Keratinocyte (primary cell): ENCODE data around the gene VASN. TPM values are rescaled to one million over a fixed set of nuclear protein-coding genes. Genes with fewer than 3 reads are reported as not detected.

Experiments used
- DNase-seq: peaks from one replicate; pipeline ENCODE4 v3.0.0-alpha.2; 2011; ENCODE audit warnings: low read depth, missing footprints, low spot score
- FAIRE-seq: peaks from 2 replicates; lab custom pipeline; 2011; peaks lifted over from hg19 to GRCh38; lab: Jason Lieb, UNC
- H2AFZ ChIP-seq: 2 replicates; pipeline ENCODE4 v1.6.0; 2012; ENCODE audit warnings: low read length, control low read depth, inconsistent platforms; ENCODE audit not compliant: control insufficient read depth
- H3K27ac ChIP-seq: 2 replicates; pipeline ENCODE4 v1.5.1; 2011; ENCODE audit warnings: low read length; ENCODE audit not compliant: control insufficient read depth, insufficient read depth
- H3K27me3 ChIP-seq: 3 replicates; pipeline ENCODE4 v1.6.0; 2011; ENCODE audit warnings: low read length; ENCODE audit not compliant: control insufficient read depth, insufficient read depth; ENCODE audit errors: extremely low read depth
- H3K36me3 ChIP-seq, 2 experiments: 2 replicates in 1 of 2; 3 replicates in 1 of 2; pipeline ENCODE4 v1.5.1; 2011; ENCODE audit warnings: low read length in 2 of 2, mild to moderate bottlenecking in 1 of 2; ENCODE audit not compliant: control insufficient read depth in 2 of 2, insufficient read depth in 2 of 2; ENCODE audit errors: extremely low read depth in 1 of 2
- H3K4me1 ChIP-seq: 3 replicates; pipeline ENCODE4 v1.5.1; 2011; ENCODE audit warnings: low read length; ENCODE audit not compliant: control insufficient read depth, insufficient read depth; ENCODE audit errors: extremely low read depth
- H3K4me2 ChIP-seq: 3 replicates; pipeline ENCODE4 v1.6.0; 2011; ENCODE audit warnings: low read depth, low read length; ENCODE audit not compliant: control insufficient read depth, insufficient read depth; ENCODE audit errors: extremely low read depth
- H3K4me3 ChIP-seq, 3 experiments: fragments of 200-600 bp in 1 of 3; sonication (generic) in 1 of 3; 2 replicates in 2 of 3; 3 replicates in 1 of 3; pipeline ENCODE4 v1.5.1; 2011 to 2016; ENCODE audit warnings: low read length in 3 of 3, mild to moderate bottlenecking in 3 of 3, control low read depth in 2 of 3, inconsistent platforms in 1 of 3, low read depth in 1 of 3, mixed read lengths in 1 of 3, mixed run types in 1 of 3, moderate library complexity in 1 of 3; ENCODE audit not compliant: control insufficient read depth in 2 of 3, insufficient read depth in 2 of 3; ENCODE audit errors: extremely low read depth in 1 of 3
- H3K79me2 ChIP-seq: 2 replicates; pipeline ENCODE4 v1.6.0; 2012; ENCODE audit warnings: low read length; ENCODE audit not compliant: control insufficient read depth, insufficient read depth
- H3K9ac ChIP-seq: 3 replicates; pipeline ENCODE4 v1.6.0; 2011; ENCODE audit warnings: low read length; ENCODE audit not compliant: control insufficient read depth, insufficient read depth; ENCODE audit errors: extremely low read depth
- H3K9me1 ChIP-seq: 3 replicates; pipeline ENCODE4 v1.6.0; 2011; ENCODE audit warnings: low read length; ENCODE audit not compliant: control insufficient read depth, insufficient read depth; ENCODE audit errors: extremely low read depth
- H3K9me3 ChIP-seq: 2 replicates; pipeline ENCODE4 v1.5.1; 2012; ENCODE audit warnings: low read depth, low read length; ENCODE audit not compliant: control insufficient read depth
- H4K20me1 ChIP-seq: 3 replicates; pipeline ENCODE4 v1.6.0; 2011; ENCODE audit warnings: low read length; ENCODE audit not compliant: control insufficient read depth, insufficient read depth; ENCODE audit errors: extremely low read depth
- EZH2 ChIP-seq: IDR thresholded peaks from one replicate; pipeline ENCODE4 v1.6.1; 2012; ENCODE audit warnings: inconsistent platforms, mild to moderate bottlenecking, low read length, moderate library complexity
- dilution Hi-C: fragments of 300-500 bp; cut with MboI; formaldehyde crosslinking; loops from one replicate; pipeline ENCODE4 v1.7.0; 2020; ENCODE audit warnings: low sequenced_read_pairs; ENCODE audit not compliant: extremely low pct_ligation_motif_present
- polyA plus RNA-seq, 5 experiments: library from polyadenylated mRNA; depleted of rRNA in 3 of 5; stranded (reverse) in 3 of 5; stranded (forward) in 1 of 5; unstranded in 1 of 5; fragments of >200 nt; gene quantifications; 1 replicate in 1 of 5; 2 replicates in 3 of 5; 3 replicates in 1 of 5; pipeline versions ENCODE4 v1.2.1 to v1.2.3, GENCODE V29; 2011 to 2012; ENCODE audit warnings: missing spikeins in 2 of 5, low read depth in 1 of 5, low replicate concordance in 1 of 5
- TF ChIP-seq, protein P1 (sequence below), 3 experiments: IDR thresholded peaks in 1 of 3; conservative IDR thresholded peaks in 1 of 3; optimal IDR thresholded peaks in 1 of 3; 2 replicates in 2 of 3; 3 replicates in 1 of 3; pipeline versions ENCODE3 to v1.5.1; 2011; ENCODE audit warnings: low read length in 3 of 3, mild to moderate bottlenecking in 3 of 3, moderate library complexity in 2 of 3, control low read depth in 1 of 3, inconsistent platforms in 1 of 3; ENCODE audit not compliant: insufficient read depth in 2 of 3; ENCODE audit errors: extremely low read depth in 1 of 3

The VASN gene
- polyA plus RNA-seq, 1 donor (not counting 4 experiments of a cell fraction or from before 2014, with no cell fraction given) = 0.37 TPM

DNA sequence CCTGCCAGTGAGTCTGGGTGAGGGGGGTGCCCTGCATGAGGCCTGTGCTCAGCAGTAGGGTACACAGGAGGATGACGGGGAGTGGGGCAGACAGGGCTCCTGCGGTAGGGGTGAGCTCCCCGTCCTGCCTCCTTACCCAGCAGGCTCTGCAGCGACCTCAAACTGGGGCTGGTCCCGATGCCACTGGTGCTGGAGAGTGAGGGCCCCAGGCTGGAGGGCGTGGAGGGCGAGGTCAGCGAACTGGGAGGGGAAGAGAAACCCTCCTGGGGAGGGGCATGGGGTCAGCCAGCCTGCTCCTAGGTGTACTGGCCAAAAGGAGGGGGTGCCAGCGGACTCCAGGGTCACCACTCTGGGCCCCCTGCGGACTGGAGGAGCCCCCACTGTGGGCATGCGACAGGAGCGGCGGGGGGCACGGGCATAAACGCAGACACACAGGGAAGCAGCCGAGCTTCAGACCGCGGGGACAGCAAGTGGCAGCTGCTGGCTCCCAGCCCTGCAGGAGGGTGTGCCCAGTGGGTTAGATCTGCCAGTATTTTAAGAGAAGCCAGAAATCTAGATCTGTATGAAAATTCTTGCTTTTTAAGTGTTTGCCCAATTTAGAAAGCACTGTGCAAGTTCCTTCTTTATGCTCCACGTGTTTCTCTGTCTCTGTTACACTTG lies 9.0 kb upstream of the VASN start:
- FAIRE-seq (no peak), DNase-seq (no peak)
- Histone ChIP-seq H3K4me3 (no peak overlapping the region), H3K36me3 (peaks cover 5 to 18% of the 10 kb centered on the region in 2 experiments), H3K79me2 (no peaks in the 10 kb centered on the region), H3K9me1 (no peaks in the 10 kb centered on the region), H3K9ac (no peak overlapping the region), H4K20me1 (no peaks in the 10 kb centered on the region), H2AFZ (no peak overlapping the region), H3K27me3 (no peaks in the 10 kb centered on the region), H3K27ac (no peak overlapping the region), H3K4me1 (no peaks in the 10 kb centered on the region), H3K9me3 (no peaks in the 10 kb centered on the region), H3K4me2 (no peak overlapping the region)
- no peak for TF ChIP-seq EZH2
- TF ChIP-seq, protein P1, sequence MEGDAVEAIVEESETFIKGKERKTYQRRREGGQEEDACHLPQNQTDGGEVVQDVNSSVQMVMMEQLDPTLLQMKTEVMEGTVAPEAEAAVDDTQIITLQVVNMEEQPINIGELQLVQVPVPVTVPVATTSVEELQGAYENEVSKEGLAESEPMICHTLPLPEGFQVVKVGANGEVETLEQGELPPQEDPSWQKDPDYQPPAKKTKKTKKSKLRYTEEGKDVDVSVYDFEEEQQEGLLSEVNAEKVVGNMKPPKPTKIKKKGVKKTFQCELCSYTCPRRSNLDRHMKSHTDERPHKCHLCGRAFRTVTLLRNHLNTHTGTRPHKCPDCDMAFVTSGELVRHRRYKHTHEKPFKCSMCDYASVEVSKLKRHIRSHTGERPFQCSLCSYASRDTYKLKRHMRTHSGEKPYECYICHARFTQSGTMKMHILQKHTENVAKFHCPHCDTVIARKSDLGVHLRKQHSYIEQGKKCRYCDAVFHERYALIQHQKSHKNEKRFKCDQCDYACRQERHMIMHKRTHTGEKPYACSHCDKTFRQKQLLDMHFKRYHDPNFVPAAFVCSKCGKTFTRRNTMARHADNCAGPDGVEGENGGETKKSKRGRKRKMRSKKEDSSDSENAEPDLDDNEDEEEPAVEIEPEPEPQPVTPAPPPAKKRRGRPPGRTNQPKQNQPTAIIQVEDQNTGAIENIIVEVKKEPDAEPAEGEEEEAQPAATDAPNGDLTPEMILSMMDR (optimal IDR thresholded peaks at IDR 0.05 in 1 of 3, IDR thresholded peaks at IDR 0.05 in 1 of 3, conservative IDR thresholded peaks at IDR 0.05 in 1 of 3; ENCODE audit: extremely low read depth in 1 of 3, insufficient read depth in 2 of 3, low read length in 3 of 3) = no peak
- dilution Hi-C loops = no loop called here

DNA sequence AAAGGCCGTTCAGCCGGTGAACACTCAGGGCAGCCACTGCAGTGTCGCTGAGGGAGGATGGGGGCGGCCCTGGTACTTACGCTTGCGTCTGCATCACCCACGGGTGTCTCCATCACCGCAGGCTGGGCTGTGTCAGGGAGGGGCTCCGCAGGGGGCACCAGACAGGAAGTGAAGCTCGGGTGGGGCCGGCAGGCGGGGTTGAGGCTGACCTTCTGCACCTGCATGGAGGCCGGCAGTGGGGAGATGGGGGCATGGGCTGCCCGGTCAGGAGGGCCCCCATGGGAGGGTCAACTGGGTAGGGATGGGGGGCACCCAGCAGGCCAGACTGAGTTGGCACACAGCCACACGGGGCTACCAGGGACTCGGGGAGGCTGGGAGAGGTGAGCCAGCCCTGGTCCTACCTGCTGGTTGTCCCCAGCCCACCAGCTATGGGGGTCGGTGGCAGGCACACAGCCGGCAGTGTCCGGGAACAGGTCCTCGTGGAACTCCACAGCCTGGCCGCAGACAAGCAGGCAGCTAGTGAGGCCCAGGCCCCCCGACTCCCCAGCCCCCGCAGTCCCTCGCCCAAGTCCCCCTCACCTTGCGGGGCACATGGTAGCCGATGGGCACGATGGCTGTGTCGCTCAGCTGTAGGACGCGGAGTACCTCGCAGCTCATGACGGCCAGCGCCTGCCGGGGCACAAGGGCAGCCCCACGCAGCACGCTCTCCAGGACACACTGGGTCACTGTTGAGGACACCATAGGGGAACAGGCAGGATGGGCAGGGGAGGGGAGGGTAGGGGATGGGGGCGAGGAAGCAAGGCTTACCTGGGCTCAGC lies 7.2 kb upstream of the VASN start:
- Histone ChIP-seq H4K20me1 (no peaks in the 10 kb centered on the region), H3K9me3 (no peaks in the 10 kb centered on the region), H3K9ac (no peak overlapping the region), H3K4me3 (no peak overlapping the region), H3K27ac (no peak overlapping the region), H3K27me3 (no peaks in the 10 kb centered on the region), H3K9me1 (no peaks in the 10 kb centered on the region), H3K4me1 (peaks cover 7% of the 10 kb centered on the region), H3K36me3 (peaks cover 5 to 11% of the 10 kb centered on the region in 2 experiments), H2AFZ (no peak overlapping the region), H3K4me2 (no peak overlapping the region), H3K79me2 (no peaks in the 10 kb centered on the region)
- FAIRE-seq = no peak
- dilution Hi-C loops = no loop called here
- no peak for DNase-seq
- TF ChIP-seq, protein P1 (optimal IDR thresholded peaks at IDR 0.05 in 1 of 3, IDR thresholded peaks at IDR 0.05 in 1 of 3, conservative IDR thresholded peaks at IDR 0.05 in 1 of 3; ENCODE audit: extremely low read depth in 1 of 3, insufficient read depth in 2 of 3, low read length in 3 of 3) = no peak
- no peak for TF ChIP-seq EZH2
